Esophagus muscularis mucosa (tissue), 3 donors: ENCODE results near the gene GALNT13.

Source experiments
- CTCF ChIP-seq, 3 experiments: fragments of 200-600 bp in 2 of 3; fragments of 450-650 bp in 1 of 3; sonication (generic) in 2 of 3; IDR thresholded peaks; one replicate each; pipeline ENCODE4 v1.5.1; 2017 to 2019; ENCODE audit warnings: antibody characterized with exemption in 3 of 3, mild to moderate bottlenecking in 2 of 3, moderate library complexity in 1 of 3
- POLR2A ChIP-seq: fragments of 450-650 bp; IDR thresholded peaks from one replicate; pipeline ENCODE4 v1.6.1; 2017; ENCODE audit warnings: antibody characterized with exemption, moderate library complexity, mild to moderate bottlenecking, low read depth
- POLR2AphosphoS5 ChIP-seq, 2 donors: sonication (generic); formaldehyde crosslinking; IDR thresholded peaks; one replicate each; pipeline ENCODE4 v1.6.1; 2017; ENCODE audit warnings: antibody characterized with exemption in 2 of 2

GRCh38 chr2:153971855-153972254 lies 100.1 kb downstream of the GALNT13 start:
- no peak for TF ChIP-seq POLR2AphosphoS5 (IDR thresholded peaks at IDR 0.05)
- no peak for TF ChIP-seq CTCF (IDR thresholded peaks at IDR 0.05)
- TF ChIP-seq POLR2A: no peak
